GM10266 (cell line): ENCODE results near the gene RERG.

Source experiments
- DNase-seq: peaks from one replicate; pipeline ENCODE4 v3.0.0; 2012; ENCODE audit errors: extremely low spot score
- TF ChIP-seq, protein P1 (sequence below): IDR thresholded peaks from 2 replicates; pipeline ENCODE4 v1.5.1; 2012; ENCODE audit warnings: mild to moderate bottlenecking, low read depth; ENCODE audit not compliant: control insufficient read depth, insufficient read depth; ENCODE audit errors: missing control alignments

The RERG gene

DNA sequence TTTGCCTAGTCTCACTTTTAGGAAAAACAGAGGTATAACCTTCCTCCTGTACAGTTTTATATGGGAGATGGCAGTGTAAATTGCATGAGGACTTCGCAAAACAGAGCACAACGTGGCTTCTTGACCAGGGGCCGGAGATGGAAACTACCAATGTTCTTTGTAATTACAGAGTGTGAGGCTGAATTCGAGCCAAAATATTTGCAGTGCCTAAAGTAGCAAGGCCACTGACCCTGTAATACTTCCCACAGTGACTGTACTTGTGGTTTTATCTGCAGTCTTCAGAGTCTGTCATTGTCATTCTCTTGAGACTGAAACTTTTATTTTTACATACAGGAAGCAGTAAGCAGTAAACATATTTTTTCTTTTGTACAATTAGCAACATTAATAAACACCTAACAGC lies 98.9 kb downstream of the RERG start:
- no peak for DNase-seq
- TF ChIP-seq, protein P1, sequence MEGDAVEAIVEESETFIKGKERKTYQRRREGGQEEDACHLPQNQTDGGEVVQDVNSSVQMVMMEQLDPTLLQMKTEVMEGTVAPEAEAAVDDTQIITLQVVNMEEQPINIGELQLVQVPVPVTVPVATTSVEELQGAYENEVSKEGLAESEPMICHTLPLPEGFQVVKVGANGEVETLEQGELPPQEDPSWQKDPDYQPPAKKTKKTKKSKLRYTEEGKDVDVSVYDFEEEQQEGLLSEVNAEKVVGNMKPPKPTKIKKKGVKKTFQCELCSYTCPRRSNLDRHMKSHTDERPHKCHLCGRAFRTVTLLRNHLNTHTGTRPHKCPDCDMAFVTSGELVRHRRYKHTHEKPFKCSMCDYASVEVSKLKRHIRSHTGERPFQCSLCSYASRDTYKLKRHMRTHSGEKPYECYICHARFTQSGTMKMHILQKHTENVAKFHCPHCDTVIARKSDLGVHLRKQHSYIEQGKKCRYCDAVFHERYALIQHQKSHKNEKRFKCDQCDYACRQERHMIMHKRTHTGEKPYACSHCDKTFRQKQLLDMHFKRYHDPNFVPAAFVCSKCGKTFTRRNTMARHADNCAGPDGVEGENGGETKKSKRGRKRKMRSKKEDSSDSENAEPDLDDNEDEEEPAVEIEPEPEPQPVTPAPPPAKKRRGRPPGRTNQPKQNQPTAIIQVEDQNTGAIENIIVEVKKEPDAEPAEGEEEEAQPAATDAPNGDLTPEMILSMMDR, result no peak

- DNase-seq, result no peak
- TF ChIP-seq, protein P1, result no peak
Measured at GRCh38 chr12:15118955-15119354, 102.3 kb downstream of the RERG start.

DNA sequence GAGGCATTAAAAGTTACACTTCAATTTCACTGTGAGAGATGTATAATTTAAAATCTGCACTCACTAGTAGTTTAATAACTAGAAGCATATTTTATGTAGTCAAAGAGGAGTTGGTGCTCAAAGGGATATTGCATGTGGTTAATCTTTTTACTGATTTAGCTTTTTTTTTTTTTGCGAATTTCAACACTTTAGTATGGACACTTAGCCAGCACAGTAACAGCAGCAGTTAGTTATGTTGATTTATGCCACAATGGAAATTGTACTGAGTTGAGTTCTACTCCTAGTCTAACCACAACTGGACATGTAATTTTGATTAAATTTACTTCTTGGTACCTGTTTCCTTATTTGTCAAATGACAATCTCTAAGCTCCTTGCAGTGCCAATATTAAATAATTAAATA lies 104.2 kb downstream of the RERG start:
- TF ChIP-seq, protein P1, result no peak
- no peak for DNase-seq

DNA sequence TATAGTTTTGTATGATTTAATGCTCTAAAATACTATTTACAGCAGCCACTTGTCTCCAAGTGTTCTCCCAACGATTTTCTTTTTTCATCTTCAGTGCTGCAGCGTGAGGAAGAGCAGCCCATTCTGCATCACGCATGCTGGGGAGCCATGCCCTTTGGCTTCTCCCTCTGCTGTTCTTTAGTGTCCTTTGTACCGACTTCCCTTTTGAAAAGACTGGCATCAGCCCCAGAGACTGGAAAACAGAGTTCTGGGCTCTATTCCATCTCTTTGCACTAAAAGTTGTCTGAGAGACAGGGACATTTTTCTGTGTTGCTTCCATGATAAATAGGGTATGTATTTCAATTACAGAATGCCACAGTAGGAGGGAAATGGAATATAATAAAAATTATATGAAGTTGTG lies 105.1 kb downstream of the RERG start:
- DNase-seq, result no peak

DNA sequence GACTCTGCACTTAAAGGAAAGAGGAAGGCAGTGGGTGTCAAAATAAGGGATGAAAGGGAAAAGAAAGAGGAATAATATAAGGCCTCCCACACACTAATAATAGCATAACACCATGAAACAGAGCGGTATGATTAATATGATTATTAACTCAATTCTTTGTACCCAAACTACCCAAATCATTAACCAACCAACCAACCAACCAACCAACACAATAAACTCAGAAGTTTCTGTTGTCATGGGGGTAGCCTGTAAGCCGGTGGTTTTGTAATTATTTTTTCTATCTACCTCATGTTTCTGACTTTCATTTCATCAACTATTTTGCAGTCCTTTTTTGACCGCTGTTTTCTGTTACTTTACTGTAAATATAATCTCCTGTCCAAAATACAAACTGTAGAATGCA lies 105.8 kb downstream of the RERG start:
- TF ChIP-seq, protein P1, result no peak
- no peak for DNase-seq

More for the DNA sequence above, 105.1 kb downstream of the RERG start:
- TF ChIP-seq, protein P1, result no peak

DNA sequence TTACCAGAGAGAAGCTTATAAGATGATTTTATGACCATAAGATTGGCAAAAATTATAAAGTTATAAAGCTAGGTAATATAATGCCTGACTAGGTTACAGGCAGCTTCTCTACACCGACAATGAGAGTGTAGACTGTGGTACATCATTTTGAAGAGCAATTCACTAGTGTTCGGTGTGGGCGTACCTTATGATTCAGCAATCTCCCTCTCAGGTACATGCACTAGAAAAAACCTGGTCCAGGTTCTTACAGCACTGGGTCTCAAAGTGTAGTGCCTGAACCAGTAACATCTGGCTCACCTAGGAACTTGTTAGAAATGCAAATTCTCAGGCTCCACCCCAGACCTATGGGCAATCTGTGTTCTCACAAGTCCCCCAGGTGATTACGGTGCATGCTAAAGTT lies 106.7 kb downstream of the RERG start:
- TF ChIP-seq, protein P1, result no peak
- DNase-seq, result no peak

DNA sequence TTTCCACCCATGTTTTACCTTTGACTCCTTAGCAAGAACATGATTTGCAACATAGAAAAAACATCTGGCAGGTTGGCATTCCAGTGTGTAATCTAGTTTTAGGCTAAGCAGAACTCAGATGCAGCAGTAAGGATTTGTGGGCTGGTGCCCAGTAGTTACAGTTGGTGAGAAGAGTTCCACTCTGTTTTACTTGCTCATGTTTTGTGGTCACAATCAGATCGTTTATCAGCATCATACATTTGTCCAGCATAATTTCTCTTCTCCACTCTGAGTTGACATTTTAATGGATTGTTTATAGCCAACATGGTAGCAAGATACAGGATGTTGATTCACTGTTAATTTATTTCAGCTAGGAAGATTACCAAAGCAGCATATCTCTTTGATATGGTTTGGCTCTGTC lies 128.4 kb downstream of the RERG start:
- no peak for DNase-seq
- TF ChIP-seq, protein P1, result no peak
